Measurements from ENCODE around the gene UCN3. TPM values are rescaled to one million over a fixed set of nuclear protein-coding genes. Genes with fewer than 3 reads are reported as not detected.

The UCN3 gene
- total and polyA plus RNA-seq, 3 donors from 2014 or later = not detected

- no peaks in the 10 kb centered on the region for H3K4me1 ChIP-seq
- no peaks in the 10 kb centered on the region for H3K36me3 ChIP-seq (ENCODE audit: low read depth, missing control alignments)
- no peaks in the 10 kb centered on the region for H3K27me3 ChIP-seq
- H3K4me3 ChIP-seq = no peak overlapping the region
- H3K27ac ChIP-seq = no peak overlapping the region
- TF ChIP-seq CTCF (IDR thresholded peaks at IDR 0.05) (no peak), POLR2A (IDR thresholded peaks at IDR 0.05) (no peak)
- intact Hi-C loops (cut with DNase I; ENCODE audit: low total_unique reads) = no loop called here
- no peak for DNase-seq
- 45 to 49% methylated on average over 3 of the region's 3 CpGs for WGBS, 2 donors
- H3K9me3 ChIP-seq = no peaks in the 10 kb centered on the region
These were observed 10.7 kb upstream of the UCN3 start for GRCh38 chr10:5354068-5354467.

GRCh38 chr10:5355594-5356301 is 9.0 kb upstream of the UCN3 start:
- intact Hi-C loops (cut with DNase I; ENCODE audit: low total_unique reads) = no loop called here
- H3K4me1 ChIP-seq = no peaks in the 10 kb centered on the region
- H3K4me3 ChIP-seq = no peak overlapping the region
- H3K9me3 ChIP-seq = no peaks in the 10 kb centered on the region
- WGBS, 2 donors = 81 to 85% methylated on average over 6 of the region's 6 CpGs
- H3K36me3 ChIP-seq (ENCODE audit: low read depth, missing control alignments) = no peaks in the 10 kb centered on the region
- no peak for DNase-seq
- TF ChIP-seq POLR2A (IDR thresholded peaks at IDR 0.05) (no peak), CTCF (IDR thresholded peaks at IDR 0.05) (no peak)
- H3K27ac ChIP-seq = no peak overlapping the region
- no peaks in the 10 kb centered on the region for H3K27me3 ChIP-seq

GRCh38 chr10:5356302-5356763 is 8.4 kb upstream of the UCN3 start:
- DNase-seq = no peak
- no peaks in the 10 kb centered on the region for H3K9me3 ChIP-seq
- H3K4me3 ChIP-seq = no peak overlapping the region
- H3K4me1 ChIP-seq = no peaks in the 10 kb centered on the region
- H3K36me3 ChIP-seq (ENCODE audit: low read depth, missing control alignments) = no peaks in the 10 kb centered on the region
- TF ChIP-seq POLR2A (IDR thresholded peaks at IDR 0.05) (no peak), CTCF (IDR thresholded peaks at IDR 0.05) (no peak)
- 84 to 88% methylated on average over 4 of the region's 4 CpGs for WGBS, 2 donors
- intact Hi-C loops (cut with DNase I; ENCODE audit: low total_unique reads) = no loop called here
- H3K27ac ChIP-seq = no peak overlapping the region
- H3K27me3 ChIP-seq = no peaks in the 10 kb centered on the region

- 48 to 61% methylated on average over 7 of the region's 7 CpGs for WGBS, 2 donors
- Histone ChIP-seq H3K4me3 (no peak overlapping the region), H3K4me1 (no peaks in the 10 kb centered on the region), H3K36me3 (ENCODE audit: low read depth, missing control alignments) (no peaks in the 10 kb centered on the region), H3K27ac (no peak overlapping the region), H3K9me3 (no peaks in the 10 kb centered on the region), H3K27me3 (no peaks in the 10 kb centered on the region)
- intact Hi-C loops (cut with DNase I; ENCODE audit: low total_unique reads) = no loop called here
- TF ChIP-seq POLR2A (IDR thresholded peaks at IDR 0.05) = no peak
- no peak for TF ChIP-seq CTCF (IDR thresholded peaks at IDR 0.05)
- DNase-seq = no peak
These were observed 4.3 kb upstream of the UCN3 start for GRCh38 chr10:5360318-5360915.

All from testis (tissue), 3 donors.